ENCODE data around the gene VILL. TPM values are rescaled to one million over a fixed set of nuclear protein-coding genes. Genes with fewer than 3 reads are reported as not detected.
A peak's percentile ranks its signal among the peaks of the same experiment; 100 is the strongest.

The VILL gene
- total RNA-seq, 2 donors from 2014 or later: 3.6 to 10.4 TPM

DNA sequence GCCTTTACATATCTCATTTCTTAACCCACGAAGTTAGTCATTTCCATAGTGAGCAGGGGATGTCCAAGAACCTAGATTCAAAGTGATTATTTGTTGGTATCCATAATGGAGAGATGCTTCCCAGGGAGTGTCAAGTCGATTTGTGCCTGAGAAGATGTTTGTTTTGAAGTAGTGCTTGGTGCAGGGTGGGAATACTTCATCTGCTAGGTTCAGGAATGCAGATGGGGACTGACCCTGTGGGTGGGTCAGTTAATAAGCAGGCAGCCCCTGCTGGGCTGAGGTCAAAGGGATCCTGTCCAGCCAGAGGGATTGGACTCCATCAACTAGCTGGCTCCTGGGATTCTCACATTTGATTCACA lies 44.1 kb upstream of the VILL start:
- H3K27ac ChIP-seq: peak overlapping the region in 3 of 4 donors; percentile 18 to 62 (median 32)
- intact Hi-C loops (cut with DNase I): no loop called here
- H3K27me3 ChIP-seq: no peaks in the 10 kb centered on the region
- DNase-seq (no peak), ATAC-seq (no peak)
- no peak overlapping the region for H3K4me3 ChIP-seq
- 62 to 67% methylated on average over 2 of the region's 2 CpGs for WGBS, 2 donors
- H3K4me1 ChIP-seq: peaks cover 41% of the 10 kb centered on the region
- TF ChIP-seq, protein P1, sequence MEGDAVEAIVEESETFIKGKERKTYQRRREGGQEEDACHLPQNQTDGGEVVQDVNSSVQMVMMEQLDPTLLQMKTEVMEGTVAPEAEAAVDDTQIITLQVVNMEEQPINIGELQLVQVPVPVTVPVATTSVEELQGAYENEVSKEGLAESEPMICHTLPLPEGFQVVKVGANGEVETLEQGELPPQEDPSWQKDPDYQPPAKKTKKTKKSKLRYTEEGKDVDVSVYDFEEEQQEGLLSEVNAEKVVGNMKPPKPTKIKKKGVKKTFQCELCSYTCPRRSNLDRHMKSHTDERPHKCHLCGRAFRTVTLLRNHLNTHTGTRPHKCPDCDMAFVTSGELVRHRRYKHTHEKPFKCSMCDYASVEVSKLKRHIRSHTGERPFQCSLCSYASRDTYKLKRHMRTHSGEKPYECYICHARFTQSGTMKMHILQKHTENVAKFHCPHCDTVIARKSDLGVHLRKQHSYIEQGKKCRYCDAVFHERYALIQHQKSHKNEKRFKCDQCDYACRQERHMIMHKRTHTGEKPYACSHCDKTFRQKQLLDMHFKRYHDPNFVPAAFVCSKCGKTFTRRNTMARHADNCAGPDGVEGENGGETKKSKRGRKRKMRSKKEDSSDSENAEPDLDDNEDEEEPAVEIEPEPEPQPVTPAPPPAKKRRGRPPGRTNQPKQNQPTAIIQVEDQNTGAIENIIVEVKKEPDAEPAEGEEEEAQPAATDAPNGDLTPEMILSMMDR (IDR thresholded peaks at IDR 0.05): no peak
- no peak for TF ChIP-seq POLR2A (IDR thresholded peaks at IDR 0.05)
- H3K36me3 ChIP-seq (replicated peaks in 1 of 2; ENCODE audit: insufficient read depth in 1 of 2, low read depth in 2 of 2): no peaks in the 10 kb centered on the region
- H3K9me3 ChIP-seq: no peaks in the 10 kb centered on the region

DNA sequence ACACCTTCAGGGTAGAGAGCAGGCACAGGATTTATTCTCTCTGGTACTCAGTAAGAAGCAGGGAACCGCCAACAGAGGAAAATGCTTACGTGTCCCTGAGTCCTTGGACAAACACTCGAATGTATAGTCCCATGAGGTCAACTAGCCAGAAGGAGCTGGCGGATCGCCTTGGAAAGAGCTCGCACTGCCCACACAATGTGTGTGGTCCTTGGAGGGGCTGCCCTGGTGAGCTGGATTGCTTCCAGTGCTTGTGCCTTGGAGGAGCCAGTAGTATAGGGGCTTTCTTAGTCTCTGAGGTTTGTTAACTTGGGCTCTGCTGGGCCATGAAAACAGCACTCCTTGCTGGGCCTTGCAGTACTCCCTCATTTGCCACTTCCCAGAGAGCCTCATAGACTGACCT lies 40.7 kb upstream of the VILL start:
- Histone ChIP-seq H3K9me3 (no peaks in the 10 kb centered on the region), H3K27ac (no peak overlapping the region), H3K4me3 (no peak overlapping the region), H3K4me1 (peaks cover 19% of the 10 kb centered on the region), H3K27me3 (no peaks in the 10 kb centered on the region), H3K36me3 (replicated peaks in 1 of 2; ENCODE audit: insufficient read depth in 1 of 2, low read depth in 2 of 2) (no peaks in the 10 kb centered on the region)
- intact Hi-C loops (cut with DNase I): no loop called here
- 73 to 82% methylated on average over 2 to 6 of the region's 6 CpGs for WGBS, 2 donors
- ATAC-seq (no peak), DNase-seq (no peak)
- TF ChIP-seq POLR2A (IDR thresholded peaks at IDR 0.05): no peak
- TF ChIP-seq, protein P1 (IDR thresholded peaks at IDR 0.05): no peak

DNA sequence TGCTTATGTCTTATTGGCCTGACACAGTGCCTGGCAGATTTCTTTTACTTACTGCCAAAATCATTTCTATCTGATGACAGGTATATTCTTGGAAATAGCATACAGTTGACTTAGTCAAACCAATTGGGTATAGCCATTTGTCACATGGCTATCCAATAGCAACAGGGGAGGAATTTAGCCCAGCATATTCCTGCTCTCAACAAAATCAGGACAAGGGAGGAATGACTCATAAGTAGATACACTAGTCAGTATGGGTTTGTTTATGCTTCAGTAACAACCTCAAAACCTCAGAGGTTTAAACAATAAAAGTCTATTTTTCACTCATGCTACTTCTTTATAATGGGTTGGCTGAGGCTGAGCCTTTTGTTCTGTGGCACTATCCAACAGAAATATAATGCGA lies 38.0 kb upstream of the VILL start:
- Histone ChIP-seq H3K27ac (no peak overlapping the region), H3K27me3 (no peaks in the 10 kb centered on the region), H3K4me1 (no peaks in the 10 kb centered on the region), H3K36me3 (replicated peaks in 1 of 2; ENCODE audit: insufficient read depth in 1 of 2, low read depth in 2 of 2) (no peaks in the 10 kb centered on the region), H3K9me3 (no peaks in the 10 kb centered on the region), H3K4me3 (no peak overlapping the region)
- ATAC-seq (no peak), DNase-seq (no peak)
- WGBS, 2 donors: 94 to 96% methylated on average over 1 of the region's 1 CpG
- TF ChIP-seq POLR2A (IDR thresholded peaks at IDR 0.05): no peak
- TF ChIP-seq, protein P1 (IDR thresholded peaks at IDR 0.05): no peak
- intact Hi-C loops (cut with DNase I): no loop called here

DNA sequence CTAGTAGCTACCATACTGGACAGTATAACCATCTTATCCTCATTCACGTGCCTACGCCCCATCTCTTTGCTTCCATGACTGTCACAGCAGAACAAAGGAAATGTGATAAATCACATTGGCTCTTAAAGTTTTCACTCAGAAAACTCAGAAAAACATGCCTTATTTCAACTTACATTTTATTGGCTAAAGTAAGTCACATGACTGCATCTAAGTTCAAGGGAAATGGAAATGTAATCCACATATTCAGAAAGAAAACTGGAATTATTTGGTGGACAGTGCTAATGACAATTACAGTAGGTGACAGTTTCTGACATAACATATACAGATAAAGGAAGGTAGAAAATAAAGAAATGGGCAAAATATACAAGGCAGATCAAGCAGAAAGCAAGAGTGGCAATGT lies 37.4 kb upstream of the VILL start:
- no peaks in the 10 kb centered on the region for H3K9me3 ChIP-seq
- DNase-seq (no peak), ATAC-seq (no peak)
- H3K36me3 ChIP-seq (replicated peaks in 1 of 2; ENCODE audit: insufficient read depth in 1 of 2, low read depth in 2 of 2): no peaks in the 10 kb centered on the region
- WGBS, 2 donors: 93 to 97% methylated on average over 2 of the region's 2 CpGs
- intact Hi-C loops (cut with DNase I): no loop called here
- no peak for TF ChIP-seq POLR2A (IDR thresholded peaks at IDR 0.05)
- TF ChIP-seq, protein P1 (IDR thresholded peaks at IDR 0.05): no peak
- H3K27ac ChIP-seq: no peak overlapping the region
- H3K4me1 ChIP-seq: no peaks in the 10 kb centered on the region
- no peaks in the 10 kb centered on the region for H3K27me3 ChIP-seq
- no peak overlapping the region for H3K4me3 ChIP-seq

DNA sequence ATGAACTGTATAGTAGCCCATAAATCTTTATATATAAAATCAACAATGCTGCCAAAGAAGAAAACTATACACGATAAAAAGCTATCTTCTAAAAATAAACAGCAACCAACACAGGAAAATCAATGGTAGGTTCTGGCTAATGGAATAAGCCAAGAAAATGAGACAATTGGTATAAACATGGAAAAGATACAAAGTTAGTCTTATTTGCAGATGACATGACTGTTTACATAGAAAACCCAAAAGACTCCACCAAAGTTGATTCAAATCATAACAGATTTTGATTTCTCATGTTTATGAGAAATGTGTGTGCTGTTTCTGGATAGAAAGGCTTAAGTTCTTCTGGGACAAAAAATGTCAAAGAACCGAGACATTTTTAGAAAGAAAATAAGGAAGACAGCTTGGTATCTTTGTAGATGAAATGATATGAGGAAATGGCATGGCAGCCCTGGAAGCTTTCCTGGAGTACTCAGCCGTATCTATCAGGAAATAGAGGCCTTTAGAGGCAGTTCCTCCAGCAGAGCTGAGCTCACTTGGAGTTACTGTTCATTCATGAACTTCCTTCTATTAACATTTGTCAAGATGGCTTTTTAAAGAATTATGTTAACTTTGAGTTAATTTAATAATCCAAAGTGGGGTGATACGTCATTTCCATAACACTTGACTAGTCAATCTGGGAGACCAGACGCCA lies 36.7 kb upstream of the VILL start:
- intact Hi-C loops (cut with DNase I): no loop called here
- Histone ChIP-seq H3K36me3 (replicated peaks in 1 of 2; ENCODE audit: insufficient read depth in 1 of 2, low read depth in 2 of 2) (no peaks in the 10 kb centered on the region), H3K27me3 (no peaks in the 10 kb centered on the region), H3K4me3 (no peak overlapping the region), H3K9me3 (no peaks in the 10 kb centered on the region), H3K27ac (no peak overlapping the region), H3K4me1 (peaks cover 3% of the 10 kb centered on the region)
- 58 to 67% methylated on average over 5 of the region's 5 CpGs for WGBS, 2 donors
- DNase-seq (no peak), ATAC-seq (no peak)
- no peak for TF ChIP-seq POLR2A (IDR thresholded peaks at IDR 0.05)
- TF ChIP-seq, protein P1 (IDR thresholded peaks at IDR 0.05): no peak

Measured in body of pancreas (tissue), 4 donors.